Fibroblast of villous mesenchyme (primary cell): ENCODE results near the gene IRF1. TPM values are rescaled to one million over a fixed set of nuclear protein-coding genes. Genes with fewer than 3 reads are reported as not detected.
A peak's percentile ranks its signal among the peaks of the same experiment; 100 is the strongest.

Experiments used
- DNase-seq: peaks from one replicate; pipeline ENCODE4 v3.0.0-alpha.2; 2010; ENCODE audit warnings: low read depth
- H3K4me3 ChIP-seq: 2 replicates; pipeline ENCODE4 v1.5.1; 2011; ENCODE audit warnings: low read depth, mild to moderate bottlenecking, low read length
- CTCF ChIP-seq: IDR thresholded peaks from 2 replicates; pipeline ENCODE4 v1.5.1; 2012; ENCODE audit warnings: low read depth, mild to moderate bottlenecking, low read length; ENCODE audit not compliant: insufficient read depth
- total RNA-seq: library from RNA; depleted of rRNA; stranded (reverse); fragments of >200 nt; gene quantifications from 2 replicates; pipeline ENCODE4 v1.2.3, GENCODE V29; 2012

Gene IRF1
- total RNA-seq, 1 donor = 56.6 TPM

- peak; percentile 96 for DNase-seq
- no peak overlapping the region for H3K4me3 ChIP-seq
- TF ChIP-seq CTCF = peak; percentile 76
These were observed 15.6 kb upstream of the IRF1 start for GRCh38 chr5:132506094-132506692.

GRCh38 chr5:132505641-132506040 lies 15.1 kb upstream of the IRF1 start:
- DNase-seq = no peak
- no peak for TF ChIP-seq CTCF
- no peak overlapping the region for H3K4me3 ChIP-seq

DNA sequence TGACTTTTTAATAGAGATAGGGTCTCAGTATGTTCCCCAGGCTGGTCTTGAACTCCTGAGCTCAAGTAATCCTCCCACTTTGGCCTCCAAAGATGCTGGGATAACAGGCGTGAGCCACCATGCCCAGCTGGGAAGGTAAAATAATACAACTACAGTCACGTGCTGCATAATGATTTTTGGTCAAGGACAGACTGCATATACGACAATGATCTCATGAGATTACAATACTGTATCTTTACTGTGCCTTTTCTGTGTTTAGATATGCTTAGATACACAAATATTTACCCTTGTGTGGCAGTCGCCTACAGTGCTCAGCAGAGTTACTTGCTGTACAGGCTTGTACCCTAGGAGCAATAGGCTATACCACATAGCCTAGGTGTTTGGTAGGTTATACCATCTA lies 14.2 kb upstream of the IRF1 start:
- TF ChIP-seq CTCF = no peak
- DNase-seq = no peak

GRCh38 chr5:132503244-132503643 lies 12.7 kb upstream of the IRF1 start:
- no peak for TF ChIP-seq CTCF
- H3K4me3 ChIP-seq = no peak overlapping the region
- no peak for DNase-seq

More for the DNA sequence above, 14.2 kb upstream of the IRF1 start:
- H3K4me3 ChIP-seq = no peak overlapping the region

DNA sequence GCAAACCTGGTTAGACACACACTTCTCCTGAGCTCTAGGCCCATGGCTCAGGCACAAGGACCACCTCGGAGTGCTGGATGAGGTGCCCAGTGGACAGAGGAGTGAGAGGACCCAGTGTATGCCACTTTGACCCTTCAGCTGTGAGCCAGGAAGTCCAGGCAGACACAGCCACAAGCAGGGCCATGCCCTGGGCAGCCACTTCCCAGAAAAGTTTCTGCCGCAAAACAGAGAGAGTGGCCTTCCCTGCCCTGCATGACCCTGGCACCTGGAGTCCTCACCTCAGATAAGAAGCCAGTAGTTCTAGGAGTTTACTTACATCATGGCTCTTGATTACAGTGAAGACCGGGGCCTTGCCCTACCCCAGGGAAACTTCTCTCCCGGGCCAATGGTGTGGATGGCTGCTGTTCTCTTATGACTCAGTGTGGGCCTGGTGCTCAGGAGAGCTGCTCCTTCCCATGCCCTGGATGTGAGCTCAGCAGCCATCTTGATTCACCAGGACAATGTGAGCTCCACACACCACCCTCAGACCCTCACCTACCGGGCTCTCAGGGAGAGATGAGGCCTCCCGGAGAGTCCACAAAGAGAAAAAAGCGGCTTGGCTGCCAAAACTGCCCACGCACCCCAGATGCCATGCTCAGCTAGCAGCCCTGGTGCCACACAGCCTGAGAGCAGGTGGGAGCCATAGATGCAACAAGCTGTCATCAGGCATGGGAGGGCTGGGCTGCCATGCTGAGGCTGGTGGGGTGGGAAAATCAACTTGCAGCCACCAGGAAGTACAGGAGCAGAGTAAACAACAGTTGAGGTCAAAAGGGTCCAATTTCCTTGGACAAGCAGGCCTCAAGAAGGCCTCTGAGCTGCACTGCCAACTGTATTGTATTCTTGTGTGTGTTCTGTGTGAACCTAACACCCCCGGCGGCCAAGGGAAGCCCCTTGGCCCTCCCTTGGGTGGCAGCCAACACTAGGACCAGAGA lies 11.7 kb upstream of the IRF1 start:
- no peak for DNase-seq
- H3K4me3 ChIP-seq = no peak overlapping the region
- TF ChIP-seq CTCF = no peak

DNA sequence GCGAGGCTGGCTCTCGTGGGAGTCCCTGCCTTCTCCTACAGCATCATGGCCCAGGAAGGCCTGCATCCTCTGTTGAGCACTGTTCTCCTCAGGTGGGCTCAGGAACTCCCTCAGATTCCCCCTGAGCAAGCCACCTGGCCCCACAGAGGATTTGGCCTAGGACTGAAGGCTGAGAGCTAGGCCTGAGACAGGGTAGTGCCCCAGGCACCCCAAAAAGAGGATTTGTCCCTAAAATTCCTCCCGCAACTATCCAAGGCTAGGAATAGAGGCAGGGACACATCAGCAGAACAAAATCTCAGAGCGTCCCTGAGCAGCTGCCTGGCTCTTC lies 11.0 kb upstream of the IRF1 start:
- DNase-seq = no peak
- no peak for TF ChIP-seq CTCF

More for the DNA sequence above, 11.0 kb upstream of the IRF1 start:
- H3K4me3 ChIP-seq = no peak overlapping the region
